ENCODE data around the gene ORAI3.

ORAI3 gene

GRCh38 chr16:30947859-30948666, 805 bp upstream of the ORAI3 start:
- DNase-seq: peak; percentile 97

GRCh38 chr16:30949650-30950515, 1.0 kb downstream of the ORAI3 start:
- DNase-seq: no peak

GRCh38 chr16:30950516-30951065, 1.7 kb downstream of the ORAI3 start:
- no peak for DNase-seq

GRCh38 chr16:30951193-30951592, 2.3 kb downstream of the ORAI3 start:
- no peak for DNase-seq

- DNase-seq: no peak
Observed at GRCh38 chr16:30951750-30952149, 2.9 kb downstream of the ORAI3 start.

- DNase-seq: no peak
Observed at GRCh38 chr16:30953111-30953510, 4.2 kb downstream of the ORAI3 start.

GRCh38 chr16:30953511-30954124, 4.8 kb downstream of the ORAI3 start:
- DNase-seq: peak; percentile 71

GRCh38 chr16:30954993-30955392, 6.1 kb downstream of the ORAI3 start:
- DNase-seq: no peak

- DNase-seq: peak; percentile 47
Observed at GRCh38 chr16:30956601-30957455, 8.0 kb downstream of the ORAI3 start.

- peak; percentile 88 for DNase-seq
Observed at GRCh38 chr16:30957456-30958174, 8.7 kb downstream of the ORAI3 start, which contains the start of gene SETD1A. Gene SETD1A (plus strand): TSS chr16:30957754. CDS start chr16:30958732, 978 bp downstream.

GRCh38 chr16:30958175-30959079, 9.6 kb downstream of the ORAI3 start:
- peak; percentile 32 for DNase-seq

GRCh38 chr16:30961384-30961783, 12.5 kb downstream of the ORAI3 start:
- DNase-seq: no peak

- no peak for DNase-seq
Observed at GRCh38 chr16:30963925-30964511, 15.2 kb downstream of the ORAI3 start.

- no peak for DNase-seq
Observed at GRCh38 chr16:30964574-30965226, 15.8 kb downstream of the ORAI3 start.

GRCh38 chr16:30965436-30965835, 16.6 kb downstream of the ORAI3 start:
- no peak for DNase-seq

GRCh38 chr16:30966033-30966619, 17.3 kb downstream of the ORAI3 start:
- no peak for DNase-seq

GRCh38 chr16:30967795-30968194, 18.9 kb downstream of the ORAI3 start:
- DNase-seq: no peak

GRCh38 chr16:30969246-30969842, 20.5 kb downstream of the ORAI3 start:
- no peak for DNase-seq
